ENCODE measurements around the gene POLR1D. TPM values are rescaled to one million over a fixed set of nuclear protein-coding genes. Genes with fewer than 3 reads are reported as not detected.

Gene POLR1D
- total and polyA plus RNA-seq, 4 donors = 31.4 to 45.0 (median 33.6) TPM

GRCh38 chr13:27660511-27660910, 38.8 kb downstream of the POLR1D start:
- H3K4me1 ChIP-seq (ENCODE audit: control insufficient read depth in 4 of 4, insufficient read depth in 4 of 4, low read length in 3 of 4) = peaks cover 0 to 10% (median 6%) of the 10 kb centered on the region in 4 donors

GRCh38 chr13:27661017-27661416, 39.3 kb downstream of the POLR1D start:
- DNase-seq (ENCODE audit: low spot score) = no peak
- no peaks in the 10 kb centered on the region for H3K9me3 ChIP-seq (ENCODE audit: control insufficient read depth in 4 of 4, low read length in 3 of 4)
- no peak overlapping the region for H3K4me3 ChIP-seq (ENCODE audit: low read depth in 1 of 3, low read length in 3 of 3)
- peaks cover 0 to 3% (median 1%) of the 10 kb centered on the region in 4 donors for H3K36me3 ChIP-seq (ENCODE audit: control insufficient read depth in 4 of 4, insufficient read depth in 3 of 4, low read depth in 1 of 4, low read length in 3 of 4)
- no peak overlapping the region for H3K27ac ChIP-seq (ENCODE audit: low read depth in 1 of 2, low read length in 2 of 2)
- no peak overlapping the region for H3K9ac ChIP-seq (ENCODE audit: low read depth in 1 of 2, low read length in 2 of 2)
- H3K27me3 ChIP-seq (ENCODE audit: control insufficient read depth in 4 of 4, insufficient read depth in 4 of 4, low read length in 3 of 4) = no peaks in the 10 kb centered on the region
- peaks cover 0 to 10% (median 6%) of the 10 kb centered on the region in 4 donors for H3K4me1 ChIP-seq (ENCODE audit: control insufficient read depth in 4 of 4, insufficient read depth in 4 of 4, low read length in 3 of 4)
- TF ChIP-seq NR2F2 (IDR thresholded peaks at IDR 0.05) (no peak), RAD21 (IDR thresholded peaks at IDR 0.05) (no peak), HNF4A (conservative IDR thresholded peaks at IDR 0.05) (no peak), EGR1 (IDR thresholded peaks at IDR 0.05; ENCODE audit: low read depth in 2 of 2) (no peak), TAF1 (conservative IDR thresholded peaks at IDR 0.05) (no peak), JUND (IDR thresholded peaks at IDR 0.05) (no peak), ZBTB33 (IDR thresholded peaks at IDR 0.05) (no peak), GABPA (IDR thresholded peaks at IDR 0.05 in 1 of 2, conservative IDR thresholded peaks at IDR 0.05 in 1 of 2) (no peak), SP1 (IDR thresholded peaks at IDR 0.05) (no peak), FOXA2 (IDR thresholded peaks at IDR 0.05) (no peak), MAX (IDR thresholded peaks at IDR 0.05) (no peak), HNF4G (IDR thresholded peaks at IDR 0.05) (no peak), RXRA (IDR thresholded peaks at IDR 0.05) (no peak)

More at GRCh38 chr13:27660511-27660910, 38.8 kb downstream of the POLR1D start:
- TF ChIP-seq HNF4A (conservative IDR thresholded peaks at IDR 0.05) (no peak), EGR1 (IDR thresholded peaks at IDR 0.05; ENCODE audit: low read depth in 2 of 2) (no peak), GABPA (IDR thresholded peaks at IDR 0.05 in 1 of 2, conservative IDR thresholded peaks at IDR 0.05 in 1 of 2) (no peak), REST (IDR thresholded peaks at IDR 0.05) (no peak), SP1 (IDR thresholded peaks at IDR 0.05) (no peak), JUND (IDR thresholded peaks at IDR 0.05) (no peak), ATF3 (IDR thresholded peaks at IDR 0.05) (no peak), FOXA2 (IDR thresholded peaks at IDR 0.05) (no peak), ZBTB33 (IDR thresholded peaks at IDR 0.05) (no peak), MAX (IDR thresholded peaks at IDR 0.05) (no peak), YY1 (IDR thresholded peaks at IDR 0.05) (no peak), TAF1 (conservative IDR thresholded peaks at IDR 0.05) (no peak), HNF4G (IDR thresholded peaks at IDR 0.05) (no peak), RXRA (IDR thresholded peaks at IDR 0.05) (no peak)
- Histone ChIP-seq H3K27ac (ENCODE audit: low read depth in 1 of 2, low read length in 2 of 2) (no peak overlapping the region), H3K27me3 (ENCODE audit: control insufficient read depth in 4 of 4, insufficient read depth in 4 of 4, low read length in 3 of 4) (no peaks in the 10 kb centered on the region), H3K4me3 (ENCODE audit: low read depth in 1 of 3, low read length in 3 of 3) (no peak overlapping the region), H3K9ac (ENCODE audit: low read depth in 1 of 2, low read length in 2 of 2) (no peak overlapping the region), H3K36me3 (ENCODE audit: control insufficient read depth in 4 of 4, insufficient read depth in 3 of 4, low read depth in 1 of 4, low read length in 3 of 4) (no peaks in the 10 kb centered on the region), H3K9me3 (ENCODE audit: control insufficient read depth in 4 of 4, low read length in 3 of 4) (no peaks in the 10 kb centered on the region)
- DNase-seq (ENCODE audit: low spot score) = no peak
- 97% methylated on average over 6 of the region's 6 CpGs for WGBS
